Nephron progenitor cell (in vitro differentiated cells): ENCODE results near the gene ZFAND3.

Experiments
- DNase-seq: peaks from one replicate; pipeline ENCODE4 v3.0.0; 2021
- H3K27ac Mint-ChIP-seq: 2 replicates; pipeline ENCODE4 v1.8.0; 2021; ENCODE audit warnings: mild to moderate bottlenecking, moderate library complexity, mixed read lengths
- H3K27me3 Mint-ChIP-seq: 2 replicates; pipeline ENCODE4 v1.8.0; 2021; ENCODE audit warnings: mild to moderate bottlenecking, low read depth, mixed read lengths; ENCODE audit not compliant: poor library complexity
- H3K36me3 Mint-ChIP-seq: 2 replicates; pipeline ENCODE4 v1.8.0; 2021; ENCODE audit warnings: low read depth, mixed read lengths
- H3K4me1 Mint-ChIP-seq: 2 replicates; pipeline ENCODE4 v1.8.0; 2021; ENCODE audit warnings: mixed read lengths
- H3K4me3 Mint-ChIP-seq: 2 replicates; pipeline ENCODE4 v1.8.0; 2021; ENCODE audit warnings: mild to moderate bottlenecking, moderate library complexity, mixed read lengths
- H3K9me3 Mint-ChIP-seq: 2 replicates; pipeline ENCODE4 v1.8.0; 2021; ENCODE audit warnings: mild to moderate bottlenecking, moderate library complexity, mixed read lengths
- CTCF ChIP-seq: fragments of 200-600 bp; sonication (generic); IDR thresholded peaks from 2 replicates; pipeline ENCODE4 v1.5.0; 2021; ENCODE audit warnings: antibody characterized with exemption

The ZFAND3 gene

DNA sequence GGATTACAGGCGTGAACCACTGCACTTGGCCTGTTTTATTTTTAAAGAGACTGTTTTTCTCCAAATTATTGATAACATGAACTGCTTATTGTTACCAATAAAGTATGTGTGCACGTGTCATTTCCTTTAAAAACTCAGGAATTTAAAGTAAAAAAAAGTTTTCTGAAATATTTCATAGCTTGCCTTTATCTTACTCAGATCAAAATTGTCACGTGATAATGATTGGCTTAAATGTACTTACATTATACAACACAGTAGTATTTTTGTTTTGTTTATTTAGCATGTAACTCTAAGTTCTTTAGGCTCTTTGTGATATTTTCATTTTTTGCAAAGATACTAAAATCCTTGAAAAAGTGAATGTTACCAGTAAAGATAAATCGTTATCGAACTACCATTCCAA lies 174.1 kb downstream of the ZFAND3 start:
- no peak overlapping the region for H3K4me3 Mint-ChIP-seq
- H3K27ac Mint-ChIP-seq = no peak overlapping the region
- no peak for TF ChIP-seq CTCF
- no peaks in the 10 kb centered on the region for H3K9me3 Mint-ChIP-seq
- H3K36me3 Mint-ChIP-seq = peaks cover 12% of the 10 kb centered on the region
- no peak for DNase-seq
- peaks cover 37% of the 10 kb centered on the region for H3K4me1 Mint-ChIP-seq
- H3K27me3 Mint-ChIP-seq = no peaks in the 10 kb centered on the region

GRCh38 chr6:37994223-37994622 lies 174.7 kb downstream of the ZFAND3 start:
- Mint-ChIP-seq H3K36me3 (peaks cover 13% of the 10 kb centered on the region), H3K27ac (no peak overlapping the region)

GRCh38 chr6:37998366-37998765 lies 178.8 kb downstream of the ZFAND3 start:
- no peak for TF ChIP-seq CTCF
- no peak for DNase-seq

More at GRCh38 chr6:37994223-37994622, 174.7 kb downstream of the ZFAND3 start:
- no peaks in the 10 kb centered on the region for H3K9me3 Mint-ChIP-seq
- H3K27me3 Mint-ChIP-seq = no peaks in the 10 kb centered on the region
- no peak for TF ChIP-seq CTCF
- H3K4me1 Mint-ChIP-seq = peaks cover 33% of the 10 kb centered on the region
- no peak for DNase-seq
- H3K4me3 Mint-ChIP-seq = no peak overlapping the region

GRCh38 chr6:38001386-38001785 lies 181.9 kb downstream of the ZFAND3 start:
- peaks cover 18% of the 10 kb centered on the region for H3K36me3 Mint-ChIP-seq
- no peak for TF ChIP-seq CTCF
- DNase-seq = no peak
- no peak overlapping the region for H3K27ac Mint-ChIP-seq
- H3K4me3 Mint-ChIP-seq = no peak overlapping the region
- H3K4me1 Mint-ChIP-seq = no peaks in the 10 kb centered on the region
- no peaks in the 10 kb centered on the region for H3K9me3 Mint-ChIP-seq
- H3K27me3 Mint-ChIP-seq = peaks cover 3% of the 10 kb centered on the region

More at GRCh38 chr6:37998366-37998765, 178.8 kb downstream of the ZFAND3 start:
- H3K36me3 Mint-ChIP-seq = peaks cover 18% of the 10 kb centered on the region
- peaks cover 8% of the 10 kb centered on the region for H3K4me1 Mint-ChIP-seq
- H3K4me3 Mint-ChIP-seq = no peak overlapping the region
- no peak overlapping the region for H3K27ac Mint-ChIP-seq
- H3K9me3 Mint-ChIP-seq = no peaks in the 10 kb centered on the region
- peaks cover 3% of the 10 kb centered on the region for H3K27me3 Mint-ChIP-seq

DNA sequence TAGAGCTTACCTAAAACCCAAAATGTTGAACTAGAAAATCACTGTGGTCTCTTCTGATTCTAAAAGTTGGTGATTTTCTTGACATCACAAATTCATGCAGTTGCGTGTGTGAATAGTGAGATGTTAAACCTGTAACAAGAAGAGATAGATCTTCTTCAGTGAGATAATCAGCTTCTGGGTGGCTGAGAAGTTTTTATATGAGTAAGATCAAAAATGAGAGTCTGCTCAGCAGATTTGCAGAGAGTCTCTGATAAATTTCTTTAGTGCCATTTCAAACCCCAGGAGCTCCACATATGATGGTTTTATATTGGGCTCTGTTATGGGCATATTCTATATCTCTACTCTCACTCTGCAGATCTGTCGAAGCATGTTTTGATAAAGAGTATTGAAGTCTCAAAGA lies 185.4 kb downstream of the ZFAND3 start:
- no peak for DNase-seq
- Mint-ChIP-seq H3K27me3 (peaks cover 3% of the 10 kb centered on the region), H3K9me3 (peaks cover 5% of the 10 kb centered on the region), H3K4me3 (no peak overlapping the region), H3K4me1 (no peaks in the 10 kb centered on the region), H3K36me3 (peaks cover 10% of the 10 kb centered on the region), H3K27ac (no peak overlapping the region)
- no peak for TF ChIP-seq CTCF

GRCh38 chr6:38011937-38012336 lies 192.4 kb downstream of the ZFAND3 start:
- no peak for DNase-seq
- TF ChIP-seq CTCF = no peak
- no peaks in the 10 kb centered on the region for H3K27me3 Mint-ChIP-seq
- no peaks in the 10 kb centered on the region for H3K4me1 Mint-ChIP-seq
- peaks cover 24% of the 10 kb centered on the region for H3K9me3 Mint-ChIP-seq
- no peak overlapping the region for H3K27ac Mint-ChIP-seq
- H3K36me3 Mint-ChIP-seq = peaks cover 20% of the 10 kb centered on the region
- no peak overlapping the region for H3K4me3 Mint-ChIP-seq
